K562 (cell line): ENCODE measurements around the gene ATXN1. TPM values are rescaled to one million over a fixed set of nuclear protein-coding genes. Genes with fewer than 3 reads are reported as not detected.

ENCODE experiments used
- ATAC-seq: fragments of 200-7000 bp; cut with Tn5 transposase; 3 replicates; pipeline ENCODE4 v1.9.1; 2020; ENCODE audit warnings: moderate library complexity
- BruUV-seq: library from RNA; stranded (reverse); fragments of 400-500 nt; replicated peaks from 2 replicates; lab custom pipeline; 2021; lab: Mats Ljungman, UMichigan
- CTCF ChIA-PET: fragments of 300-600 bp; formaldehyde crosslinking; extraction: SDS; loops from one replicate; lab custom pipeline; 2021; ENCODE audit warnings: low intra/inter-chr PET ratio; lab: Yijun Ruan, JAX
- POLR2A ChIA-PET: fragments of 300-600, 350-650 bp; sonication (Branson Sonifier 250); formaldehyde crosslinking; extraction: SDS; loops from one replicate; lab custom pipeline; 2021; ENCODE audit warnings: antibody characterized with exemption, inconsistent platforms; lab: Yijun Ruan, JAX
- DNase-seq, 4 experiments: peaks; one replicate each; pipeline versions ENCODE4 v3.0.0 to v3.0.0-alpha.2; 2011 to 2018; ENCODE audit warnings: low spot score in 3 of 4, mixed read lengths in 3 of 4; ENCODE audit errors: extremely low read depth in 1 of 4
- FAIRE-seq: peaks from 2 replicates; lab custom pipeline; 2011; peaks lifted over from hg19 to GRCh38; lab: Jason Lieb, UNC
- H2AFZ ChIP-seq: 2 replicates; pipeline ENCODE4 v1.6.0; 2011; ENCODE audit warnings: low read depth, low read length, control low read depth, inconsistent platforms
- H3K27ac ChIP-seq: fragments of 200-600 bp; 3 replicates; pipeline ENCODE4 v1.8.0; 2011; ENCODE audit warnings: low read depth, mild to moderate bottlenecking, control low read depth, inconsistent platforms, low read length, moderate library complexity, mixed read lengths; ENCODE audit errors: extremely low read depth
- H3K27me3 ChIP-seq, 2 experiments: fragments of 300-600 bp in 1 of 2; 2 replicates in 1 of 2; 3 replicates in 1 of 2; pipeline versions ENCODE4 v1.6.0 to v1.8.0; 2011; ENCODE audit warnings: inconsistent platforms in 2 of 2, low read length in 2 of 2, mild to moderate bottlenecking in 1 of 2, mixed read lengths in 1 of 2, moderate library complexity in 1 of 2; ENCODE audit not compliant: control insufficient read depth in 2 of 2, insufficient read depth in 2 of 2
- H3K36me3 ChIP-seq: fragments of 300-600 bp; 3 replicates; pipeline ENCODE4 v1.8.0; 2011; ENCODE audit warnings: mild to moderate bottlenecking, low read length, inconsistent platforms; ENCODE audit not compliant: control insufficient read depth, insufficient read depth
- H3K4me1 ChIP-seq, 2 experiments: fragments of 200-600 bp in 1 of 2; replicated peaks in 1 of 2; 2 replicates in 1 of 2; 3 replicates in 1 of 2; pipeline versions ENCODE4 v1.5.1 to v1.8.0; 2011; ENCODE audit warnings: inconsistent platforms in 2 of 2, low read length in 2 of 2, mild to moderate bottlenecking in 1 of 2, mixed read lengths in 1 of 2, moderate library complexity in 1 of 2; ENCODE audit not compliant: control insufficient read depth in 2 of 2, insufficient read depth in 2 of 2
- H3K4me2 ChIP-seq: 2 replicates; pipeline ENCODE4 v1.6.1; 2011; ENCODE audit warnings: low read length, control low read depth, inconsistent platforms, mixed read lengths; ENCODE audit not compliant: insufficient read depth
- H3K4me3 ChIP-seq: fragments of 200-600 bp; sonication (generic), shearing (Covaris generic); 2 replicates; pipeline ENCODE4 v1.5.1; 2016; ENCODE audit warnings: control low read depth, inconsistent platforms
- H3K79me2 ChIP-seq: fragments of 200-600 bp; 3 replicates; pipeline ENCODE4 v1.8.0; 2011; ENCODE audit warnings: low read length, inconsistent platforms; ENCODE audit not compliant: control insufficient read depth, insufficient read depth
- H3K9ac ChIP-seq, 2 experiments: 2 replicates each; pipeline versions ENCODE4 v1.6.0 to v1.6.1; 2011; ENCODE audit warnings: low read depth in 2 of 2, low read length in 2 of 2, control low read depth in 1 of 2, inconsistent platforms in 1 of 2, mild to moderate bottlenecking in 1 of 2, mixed read lengths in 1 of 2; ENCODE audit not compliant: insufficient read depth in 1 of 2
- H3K9me1 ChIP-seq: one replicate; pipeline ENCODE4 v1.6.0; 2011; ENCODE audit warnings: inconsistent platforms, mild to moderate bottlenecking, low read length, moderate library complexity; ENCODE audit not compliant: control insufficient read depth, insufficient read depth
- H3K9me3 ChIP-seq: replicated peaks from 2 replicates; pipeline ENCODE4 v1.5.1; 2011; ENCODE audit warnings: low read depth, low read length, inconsistent platforms; ENCODE audit not compliant: control insufficient read depth, insufficient read depth
- H4K20me1 ChIP-seq: replicated peaks from 2 replicates; pipeline ENCODE4 v1.6.1; 2011; ENCODE audit warnings: low read length, inconsistent platforms, mixed read lengths; ENCODE audit not compliant: control insufficient read depth, insufficient read depth
- RAD21 ChIP-seq, 2 experiments: fragments of 250-450 bp in 1 of 2; fragments of 450-650 bp in 1 of 2; sonication (Bioruptor Pico) in 1 of 2; formaldehyde crosslinking in 1 of 2; IDR thresholded peaks in 1 of 2; conservative IDR thresholded peaks in 1 of 2; 2 replicates each; pipeline versions ENCODE4 v1.4.0 to v1.8.0; 2020 to 2022; ENCODE audit warnings: mild to moderate bottlenecking in 2 of 2, moderate library complexity in 1 of 2
- SMAD2 ChIP-seq: fragments of 150-350 bp; IDR thresholded peaks from 2 replicates; pipeline ENCODE4 v1.6.1; 2014; ENCODE audit warnings: low read depth, mild to moderate bottlenecking, low read length
- TARDBP ChIP-seq: fragments of 450-650 bp; IDR thresholded peaks from 2 replicates; pipeline ENCODE4 v1.6.1; 2016
- ZNF143 ChIP-seq: sonication (generic); formaldehyde crosslinking; IDR thresholded peaks from 2 replicates; pipeline ENCODE4 v1.9.0; 2022; ENCODE audit warnings: mild to moderate bottlenecking, missing genetic modification reagents
- ZNF384 ChIP-seq: IDR thresholded peaks from 2 replicates; pipeline ENCODE4 v1.6.1; 2012; ENCODE audit warnings: low read depth, low read length, improper control_type of control experiment
- whole genome bisulfite sequencing: fragments of 100-300 bp; shearing (Covaris generic); methylation state at CpG from one replicate; pipeline ENCODE4 v1.1.6; 2016; ENCODE audit warnings: low coverage, mixed read lengths; ENCODE audit not compliant: insufficient coverage; ENCODE audit errors: missing lambda C conversion rate; 5-methylcytosine and 5-hydroxymethylcytosine counted together
- in situ Hi-C: fragments of 300-500 bp; cut with MboI; formaldehyde crosslinking; loops from 4 replicates; pipeline ENCODE4 v1.15.0; 2018; ENCODE audit warnings: inconsistent platforms, mixed read lengths
- intact Hi-C: fragments of 100-400 bp; cut with micrococcal nuclease; formaldehyde crosslinking; loops from 2 replicates; pipeline ENCODE4 v1.14.2; 2022
- polyA plus RNA-seq, 8 experiments: library from polyadenylated mRNA; depleted of rRNA in 4 of 8; stranded (reverse) in 5 of 8; unstranded in 3 of 8; fragments of >200 nt; fragmentation: Nextera tagmentation in 2 of 8; fragmentation: Illumina TruSeq in 1 of 8; extraction: Ambion mirVana in 2 of 8; extraction: Trizol in 1 of 8; gene quantifications; 2 replicates each; pipeline versions ENCODE4 v1.2.1 to v1.2.3, GENCODE V29; 2011 to 2014; ENCODE audit warnings: inconsistent platforms in 1 of 8, missing spikeins in 1 of 8
- total RNA-seq, 7 experiments: library from RNA; depleted of rRNA in 6 of 7; stranded (reverse); fragments of >200 nt in 6 of 7; fragmentation: Illumina TruSeq in 2 of 7; extraction: Trizol in 2 of 7; gene quantifications; 2 replicates each; pipeline versions ENCODE4 v1.2.1 to v1.2.3, GENCODE V29; 2011 to 2021; ENCODE audit warnings: low replicate concordance in 1 of 7
- TF ChIP-seq, protein P1 (sequence below): fragments of 250-450 bp; sonication (Bioruptor Pico); IDR thresholded peaks from 2 replicates; pipeline ENCODE4 v1.5.0; 2022; ENCODE audit warnings: mild to moderate bottlenecking

Gene ATXN1
- total and polyA plus RNA-seq, 9 of the 15 experiments (the other 6 are each of a cell fraction or from before 2014, with no cell fraction given), result under 0.01 to 1.2 (median 0.58) TPM

GRCh38 chr6:16403831-16404230 lies 357.4 kb downstream of the ATXN1 start (continued):
- TF ChIP-seq RAD21 (CRISPR knock-in tag; conservative IDR thresholded peaks at IDR 0.05 in 1 of 2, IDR thresholded peaks at IDR 0.05 in 1 of 2), result peak in 1 of 2 experiments; percentile 36; a peak in 3 of 4 replicates
- peak; percentile 36; the same call in 1 of the 2 replicates for TF ChIP-seq ZNF384

- FAIRE-seq (no peak), DNase-seq (no peak), ATAC-seq (no peak)
- TF ChIP-seq ZNF143 (CRISPR knock-in tag) (no peak), SMAD2 (no peak), TARDBP (no peak)
- TF ChIP-seq, protein P1, sequence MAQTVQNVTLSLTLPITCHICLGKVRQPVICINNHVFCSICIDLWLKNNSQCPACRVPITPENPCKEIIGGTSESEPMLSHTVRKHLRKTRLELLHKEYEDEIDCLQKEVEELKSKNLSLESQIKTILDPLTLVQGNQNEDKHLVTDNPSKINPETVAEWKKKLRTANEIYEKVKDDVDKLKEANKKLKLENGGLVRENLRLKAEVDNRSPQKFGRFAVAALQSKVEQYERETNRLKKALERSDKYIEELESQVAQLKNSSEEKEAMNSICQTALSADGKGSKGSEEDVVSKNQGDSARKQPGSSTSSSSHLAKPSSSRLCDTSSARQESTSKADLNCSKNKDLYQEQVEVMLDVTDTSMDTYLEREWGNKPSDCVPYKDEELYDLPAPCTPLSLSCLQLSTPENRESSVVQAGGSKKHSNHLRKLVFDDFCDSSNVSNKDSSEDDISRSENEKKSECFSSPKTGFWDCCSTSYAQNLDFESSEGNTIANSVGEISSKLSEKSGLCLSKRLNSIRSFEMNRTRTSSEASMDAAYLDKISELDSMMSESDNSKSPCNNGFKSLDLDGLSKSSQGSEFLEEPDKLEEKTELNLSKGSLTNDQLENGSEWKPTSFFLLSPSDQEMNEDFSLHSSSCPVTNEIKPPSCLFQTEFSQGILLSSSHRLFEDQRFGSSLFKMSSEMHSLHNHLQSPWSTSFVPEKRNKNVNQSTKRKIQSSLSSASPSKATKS (CRISPR knock-in tag), result no peak
- WGBS, result 0% methylated on average over 2 of the region's 2 CpGs
- POLR2A ChIA-PET, result interaction anchor here (1.3 kb wide), 1 partner anchor 8 kb away, joined by 3 read pairs; no protein-coding TSS in a partner anchor
- Histone ChIP-seq H4K20me1 (no peaks in the 10 kb centered on the region), H3K4me3 (no peak overlapping the region), H3K27ac (no peak overlapping the region), H3K9ac (no peak overlapping the region), H3K9me1 (no peaks in the 10 kb centered on the region), H3K4me1 (no peaks in the 10 kb centered on the region), H3K9me3 (no peaks in the 10 kb centered on the region), H3K79me2 (no peaks in the 10 kb centered on the region), H2AFZ (no peak overlapping the region), H3K36me3 (no peaks in the 10 kb centered on the region), H3K4me2 (no peak overlapping the region), H3K27me3 (peaks cover 23 to 32% of the 10 kb centered on the region in 2 experiments)
- in situ Hi-C loops (loop anchor here (5.0 kb wide), 1 partner anchor 70 kb away; no protein-coding TSS in a partner anchor), intact Hi-C loops (loop anchor here (10.0 kb wide), 1 partner anchor 362 kb away; the partner anchor contains the start of gene ATXN1)
- CTCF ChIA-PET, result no interaction called here
- no TSS peak for BruUV-seq
Observed at GRCh38 chr6:16402581-16402900, 358.7 kb downstream of the ATXN1 start.
